B cell (primary cell): Measurements from ENCODE around the gene LMO1. TPM values are rescaled to one million over a fixed set of nuclear protein-coding genes. Genes with fewer than 3 reads are reported as not detected.

Source experiments
- ATAC-seq: fragments of 200-7000 bp; cut with Tn5 transposase; one replicate; pipeline ENCODE4 v1.10.0; 2021; ENCODE audit warnings: low read depth, mild to moderate bottlenecking, moderate number of reproducible peaks, moderate library complexity
- CTCF ChIA-PET: fragments of 350-600 bp; sonication (Branson Sonifier 250); formaldehyde crosslinking; loops from one replicate; lab custom pipeline; 2021; ENCODE audit warnings: antibody characterized with exemption, inconsistent platforms; lab: Charles Lee
- POLR2A ChIA-PET: fragments of 350-600 bp; sonication (Branson Sonifier 250); formaldehyde crosslinking; loops from one replicate; lab custom pipeline; 2021; ENCODE audit warnings: antibody characterized with exemption; lab: Charles Lee
- DNase-seq: peaks from one replicate; pipeline ENCODE4 v3.0.0; 2013
- H2AFZ ChIP-seq: 2 replicates; pipeline ENCODE4 v1.6.1; 2012; ENCODE audit warnings: mild to moderate bottlenecking, low read depth, low read length; ENCODE audit not compliant: insufficient read depth, poor library complexity, severe bottlenecking
- H3K27ac ChIP-seq, 2 donors: 1 replicate in 1 of 2; 2 replicates in 1 of 2; pipeline ENCODE4 v1.5.1; 2012 to 2013; ENCODE audit warnings: low read length in 2 of 2, mild to moderate bottlenecking in 2 of 2, moderate library complexity in 1 of 2
- H3K27me3 ChIP-seq, 4 experiments: fragments of 200-600 bp in 1 of 4; sonication (generic) in 1 of 4; replicated peaks in 1 of 4; 1 replicate in 2 of 4; 2 replicates in 2 of 4; pipeline versions ENCODE4 v1.6.1 to v1.7.0; 2013 to 2016; ENCODE audit warnings: low read length in 3 of 4, mild to moderate bottlenecking in 2 of 4, mixed read lengths in 1 of 4, moderate library complexity in 1 of 4; ENCODE audit not compliant: insufficient read depth in 4 of 4, control insufficient read depth in 3 of 4; ENCODE audit errors: control extremely low read depth in 1 of 4
- H3K36me3 ChIP-seq, 2 experiments: replicated peaks in 1 of 2; 1 replicate in 1 of 2; 2 replicates in 1 of 2; pipeline versions ENCODE4 v1.6.1 to v1.7.1; 2013; ENCODE audit warnings: low read length in 1 of 2; ENCODE audit not compliant: insufficient read depth in 2 of 2, control insufficient read depth in 1 of 2; ENCODE audit errors: control extremely low read depth in 1 of 2, extremely low read depth in 1 of 2
- H3K4me1 ChIP-seq, 2 donors: fragments of 200-600 bp in 1 of 2; sonication (generic) in 1 of 2; 1 replicate in 1 of 2; 2 replicates in 1 of 2; pipeline versions ENCODE4 v1.5.1 to v1.6.1; 2013 to 2017; ENCODE audit warnings: low read length in 2 of 2; ENCODE audit not compliant: control insufficient read depth in 2 of 2, insufficient read depth in 2 of 2
- H3K4me2 ChIP-seq: replicated peaks from 2 replicates; pipeline ENCODE3; 2012; ENCODE audit warnings: mild to moderate bottlenecking, low read depth, low read length; ENCODE audit not compliant: poor library complexity, severe bottlenecking
- H3K4me3 ChIP-seq, 5 experiments: fragments of 200-600 bp in 1 of 5; sonication (generic) in 1 of 5; 1 replicate in 3 of 5; 2 replicates in 2 of 5; pipeline versions ENCODE4 v1.5.1 to v1.7.0; 2011 to 2016; ENCODE audit warnings: low read length in 4 of 5, mild to moderate bottlenecking in 4 of 5, low read depth in 2 of 5, control low read depth in 1 of 5, moderate library complexity in 1 of 5; ENCODE audit not compliant: insufficient read depth in 1 of 5; ENCODE audit errors: control extremely low read depth in 1 of 5, extremely low read depth in 1 of 5
- H3K79me2 ChIP-seq: fragments of 200-600 bp; sonication (generic); one replicate; pipeline ENCODE4 v1.6.0; 2016; ENCODE audit warnings: low read length; ENCODE audit not compliant: control insufficient read depth, insufficient read depth
- H3K9ac ChIP-seq: fragments of 200-600 bp; sonication (generic); 2 replicates; pipeline ENCODE4 v1.6.1; 2017; ENCODE audit warnings: mild to moderate bottlenecking, low read length, moderate library complexity
- H3K9me3 ChIP-seq, 3 donors: one replicate each; pipeline versions ENCODE4 v1.6.1 to v1.7.1; 2013; ENCODE audit warnings: low read length in 2 of 3; ENCODE audit not compliant: control insufficient read depth in 2 of 3, insufficient read depth in 1 of 3; ENCODE audit errors: control extremely low read depth in 1 of 3
- H4K20me1 ChIP-seq: 2 replicates; pipeline ENCODE4 v1.6.0; 2012; ENCODE audit warnings: mild to moderate bottlenecking, low read length; ENCODE audit not compliant: insufficient read depth, control insufficient read depth, poor library complexity, severe bottlenecking
- H3K27ac Mint-ChIP-seq: one replicate; pipeline ENCODE4 v1.8.0; 2021; ENCODE audit warnings: mixed read lengths
- H3K27me3 Mint-ChIP-seq: one replicate; pipeline ENCODE4 v1.8.0; 2021; ENCODE audit warnings: mixed read lengths
- H3K4me1 Mint-ChIP-seq: one replicate; pipeline ENCODE4 v1.8.0; 2021; ENCODE audit warnings: mixed read lengths
- H3K4me3 Mint-ChIP-seq: one replicate; pipeline ENCODE4 v1.8.0; 2021; ENCODE audit warnings: mixed read lengths
- H3K9me3 Mint-ChIP-seq: one replicate; pipeline ENCODE4 v1.8.0; 2022; ENCODE audit warnings: mixed read lengths; ENCODE audit not compliant: insufficient read depth
- CTCF ChIP-seq: fragments of 200-600 bp; IDR thresholded peaks from one replicate; pipeline ENCODE4 v1.8.0; 2022; ENCODE audit warnings: antibody characterized with exemption, mild to moderate bottlenecking
- EZH2 ChIP-seq: IDR thresholded peaks from 2 replicates; pipeline ENCODE4 v1.6.1; 2012; ENCODE audit warnings: borderline replicate concordance, low read depth, mild to moderate bottlenecking, moderate library complexity, low read length; ENCODE audit not compliant: insufficient read depth, poor library complexity, severe bottlenecking
- WGBS: methylation state at CpG from one replicate; pipeline ENCODE4 v1.1.5; 2013; ENCODE audit warnings: missing lambda C conversion rate; ENCODE audit not compliant: insufficient coverage; 5-methylcytosine and 5-hydroxymethylcytosine counted together
- intact Hi-C: fragments of 100-400 bp; cut with micrococcal nuclease; formaldehyde crosslinking; loops from one replicate; pipeline ENCODE4 v1.10.0; 2022
- polyA plus RNA-seq: library from polyadenylated mRNA; depleted of rRNA; stranded (reverse); fragments of >200 nt; gene quantifications from 2 replicates; pipeline ENCODE4 v1.2.3, GENCODE V29; 2012
- total RNA-seq, 2 donors: library from RNA; stranded (reverse); fragments of 120-200 nt in 1 of 2; gene quantifications; 1 replicate in 1 of 2; 2 replicates in 1 of 2; pipeline versions ENCODE4 v1.2.3 to v1.2.4, GENCODE V29; 2013 to 2022

LMO1 gene
- total and polyA plus RNA-seq, 2 donors (not counting 1 experiment from before 2014, with no cell fraction given), result 0.22 TPM; not detected in 1

GRCh38 chr11:8259306-8259959 is 4.2 kb downstream of the LMO1 start:
- Histone ChIP-seq H3K27me3 (peaks cover 0 to 35% (median 13%) of the 10 kb centered on the region in 4 experiments), H2AFZ (no peak overlapping the region), H3K36me3 (no peaks in the 10 kb centered on the region), H3K9me3 (peaks cover 0 to 10% (median 0%) of the 10 kb centered on the region in 3 donors), H3K79me2 (no peaks in the 10 kb centered on the region), H3K4me3 (no peak overlapping the region), H3K27ac (no peak overlapping the region), H3K9ac (no peak overlapping the region), H4K20me1 (no peaks in the 10 kb centered on the region), H3K4me1 (peaks cover 13 to 18% of the 10 kb centered on the region in 2 donors), H3K4me2 (no peak overlapping the region)
- WGBS, result 64% methylated on average over 9 of the region's 11 CpGs
- TF ChIP-seq CTCF, result no peak
- TF ChIP-seq EZH2, result no peak
- ChIA-PET POLR2A (no interaction called here), CTCF (interaction anchor here (1.4 kb wide), 1 partner anchor 12 kb away, joined by 3 read pairs; no protein-coding TSS in a partner anchor)
- DNase-seq (no peak), ATAC-seq (no peak)
- Mint-ChIP-seq H3K4me1 (peaks cover 12% of the 10 kb centered on the region), H3K27ac (no peak overlapping the region), H3K4me3 (no peak overlapping the region), H3K27me3 (peaks cover 36% of the 10 kb centered on the region), H3K9me3 (no peaks in the 10 kb centered on the region)
- intact Hi-C loops, result no loop called here

GRCh38 chr11:8258784-8259183 is 4.9 kb downstream of the LMO1 start:
- no peaks in the 10 kb centered on the region for H4K20me1 ChIP-seq
- no peaks in the 10 kb centered on the region for H3K36me3 ChIP-seq
- no peak overlapping the region for H3K9ac ChIP-seq
- peaks cover 10 to 13% of the 10 kb centered on the region in 2 donors for H3K4me1 ChIP-seq
- ATAC-seq (no peak), DNase-seq (no peak)
- H3K4me1 Mint-ChIP-seq, result peaks cover 7% of the 10 kb centered on the region
- 83% methylated on average over 8 of the region's 9 CpGs for WGBS
- peaks cover 0 to 10% (median 0%) of the 10 kb centered on the region in 3 donors for H3K9me3 ChIP-seq
- no peak overlapping the region for H3K4me3 ChIP-seq
- no peak for TF ChIP-seq CTCF
- no peak for TF ChIP-seq EZH2
- intact Hi-C loops, result no loop called here
- no peak overlapping the region for H3K27ac ChIP-seq
- ChIA-PET CTCF (interaction anchor here (1.4 kb wide), 1 partner anchor 12 kb away, joined by 3 read pairs; no protein-coding TSS in a partner anchor), POLR2A (no interaction called here)
- no peaks in the 10 kb centered on the region for H3K79me2 ChIP-seq
- peaks cover 0 to 30% (median 10%) of the 10 kb centered on the region in 4 experiments for H3K27me3 ChIP-seq
- no peak overlapping the region for H3K4me2 ChIP-seq
- no peaks in the 10 kb centered on the region for H3K9me3 Mint-ChIP-seq
- no peak overlapping the region for H3K4me3 Mint-ChIP-seq
- H2AFZ ChIP-seq, result no peak overlapping the region
- no peak overlapping the region for H3K27ac Mint-ChIP-seq
- H3K27me3 Mint-ChIP-seq, result peaks cover 31% of the 10 kb centered on the region
